ENCODE results near the gene SMAD6.

The SMAD6 gene

GRCh38 chr15:66829551-66830121, 127.6 kb downstream of the SMAD6 start:
- DNase-seq = no peak

DNA sequence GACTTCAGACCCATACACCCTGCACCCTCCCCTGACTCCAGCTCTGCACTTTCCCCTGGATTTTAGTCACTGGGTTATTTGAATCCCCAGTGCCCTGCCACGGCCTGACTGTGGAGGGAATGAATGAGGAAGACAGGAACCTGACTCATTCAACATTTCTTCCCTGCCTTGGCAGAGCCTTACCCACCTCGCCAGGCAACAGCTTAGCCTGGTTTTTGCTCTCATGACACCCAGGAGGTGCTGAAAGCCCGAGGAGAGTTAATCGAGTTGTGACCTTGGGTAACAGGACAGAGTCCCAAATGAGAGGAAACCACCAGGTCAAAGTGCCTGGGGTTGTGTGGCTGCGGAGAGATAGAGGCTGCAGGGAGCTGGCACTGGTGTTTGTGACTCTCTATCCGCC, 128.3 kb downstream of the SMAD6 start:
- DNase-seq = no peak

- DNase-seq = no peak
Observed at GRCh38 chr15:66830823-66831222, 128.8 kb downstream of the SMAD6 start.

DNA sequence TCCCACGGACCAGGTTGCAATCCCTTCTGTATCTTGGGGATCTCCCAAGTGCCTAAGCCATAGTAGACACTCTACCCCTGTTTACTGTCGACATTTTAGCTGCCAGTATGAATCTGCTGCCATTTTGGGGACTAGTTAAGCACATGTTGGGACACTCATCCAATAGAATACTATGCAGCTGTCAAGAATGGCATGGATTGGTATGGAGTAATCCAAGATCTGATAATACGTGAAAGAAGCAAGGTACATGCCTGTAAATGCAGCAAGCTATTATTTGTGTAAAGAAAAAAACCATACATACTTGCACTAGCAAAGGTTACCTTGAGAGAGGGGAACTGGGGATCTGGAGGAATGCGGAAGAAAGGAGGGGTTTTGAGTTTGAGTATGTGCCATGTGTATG, 129.3 kb downstream of the SMAD6 start:
- DNase-seq = no peak

GRCh38 chr15:66831801-66832390, 129.9 kb downstream of the SMAD6 start:
- no peak for DNase-seq
